OCI-LY1 (cell line): Measurements from ENCODE around the gene HEXIM1.
A peak's percentile ranks its signal among the peaks of the same experiment; 100 is the strongest.

Source experiments
- H2AFZ ChIP-seq: fragments of 200-600 bp; sonication (generic), shearing (Covaris generic); 2 replicates; pipeline ENCODE4 v1.6.0; 2014; ENCODE audit warnings: antibody characterized with exemption, mild to moderate bottlenecking, low read length
- H3F3A ChIP-seq: fragments of 200-600 bp; sonication (generic), shearing (Covaris generic); 2 replicates; pipeline ENCODE4 v1.6.0; 2014; ENCODE audit warnings: mild to moderate bottlenecking, antibody characterized with exemption, low read length, moderate library complexity; ENCODE audit not compliant: insufficient read depth
- H3K27ac ChIP-seq: fragments of 200-600 bp; sonication (generic); 2 replicates; pipeline ENCODE4 v1.5.1; 2014; ENCODE audit warnings: low read length, mixed run types, mild to moderate bottlenecking, low read depth; ENCODE audit not compliant: poor library complexity, severe bottlenecking
- H3K27me3 ChIP-seq: fragments of 200-600 bp; sonication (generic); 2 replicates; pipeline ENCODE4 v1.6.0; 2014; ENCODE audit warnings: antibody characterized with exemption, mild to moderate bottlenecking, low read length, moderate library complexity; ENCODE audit not compliant: insufficient read depth
- H3K36me3 ChIP-seq: fragments of 200-600 bp; sonication (generic); 2 replicates; pipeline ENCODE4 v1.6.1; 2014; ENCODE audit warnings: mild to moderate bottlenecking, antibody characterized with exemption, low read length, moderate library complexity, mixed read lengths; ENCODE audit not compliant: insufficient read depth
- H3K4me1 ChIP-seq: fragments of 200-600 bp; sonication (generic); 2 replicates; pipeline ENCODE4 v1.5.1; 2014; ENCODE audit warnings: mild to moderate bottlenecking, low read length, moderate library complexity; ENCODE audit not compliant: insufficient read depth, severe bottlenecking
- H3K4me2 ChIP-seq: fragments of 200-600 bp; sonication (generic), shearing (Covaris generic); 2 replicates; pipeline ENCODE4 v1.6.1; 2014; ENCODE audit warnings: low read length
- H3K4me3 ChIP-seq: fragments of 200-600 bp; sonication (generic); 2 replicates; pipeline ENCODE4 v1.5.1; 2014; ENCODE audit warnings: low read length, low read depth, mild to moderate bottlenecking, mixed read lengths; ENCODE audit not compliant: poor library complexity, severe bottlenecking
- H3K79me2 ChIP-seq: fragments of 200-600 bp; shearing (Covaris generic); 2 replicates; pipeline ENCODE4 v1.6.1; 2016; ENCODE audit warnings: mixed run types, low read length, mixed read lengths; ENCODE audit not compliant: insufficient read depth
- H3K9ac ChIP-seq: fragments of 200-600 bp; sonication (generic), shearing (Covaris generic); 2 replicates; pipeline ENCODE4 v1.6.1; 2014; ENCODE audit warnings: mild to moderate bottlenecking, low read length, mixed read lengths
- H3K9me2 ChIP-seq: fragments of 200-600 bp; sonication (generic), shearing (Covaris generic); 2 replicates; pipeline ENCODE4 v1.6.1; 2014; ENCODE audit warnings: low read depth, mild to moderate bottlenecking, low read length, mixed read lengths
- H3K9me3 ChIP-seq: fragments of 200-600 bp; shearing (Covaris generic); 2 replicates; pipeline ENCODE4 v1.6.1; 2014; ENCODE audit warnings: low read length, mixed read lengths
- H4K20me1 ChIP-seq: fragments of 200-600 bp; sonication (generic), shearing (Covaris generic); 2 replicates; pipeline ENCODE4 v1.6.0; 2016; ENCODE audit warnings: mild to moderate bottlenecking, low read length; ENCODE audit not compliant: insufficient read depth
- EZH2 ChIP-seq: fragments of 200-600 bp; sonication (generic), shearing (Covaris generic); IDR thresholded peaks from 2 replicates; pipeline ENCODE4 v1.8.0; 2017; ENCODE audit warnings: borderline replicate concordance, mixed run types, mild to moderate bottlenecking, antibody characterized with exemption, low read length, moderate library complexity, mixed read lengths
- TF ChIP-seq, protein P1 (sequence below): fragments of 200-600 bp; sonication (generic), shearing (Covaris generic); IDR thresholded peaks from 2 replicates; pipeline ENCODE4 v1.5.1; 2017; ENCODE audit warnings: mild to moderate bottlenecking, antibody characterized with exemption, low read length, moderate library complexity, mixed read lengths

Gene HEXIM1

DNA sequence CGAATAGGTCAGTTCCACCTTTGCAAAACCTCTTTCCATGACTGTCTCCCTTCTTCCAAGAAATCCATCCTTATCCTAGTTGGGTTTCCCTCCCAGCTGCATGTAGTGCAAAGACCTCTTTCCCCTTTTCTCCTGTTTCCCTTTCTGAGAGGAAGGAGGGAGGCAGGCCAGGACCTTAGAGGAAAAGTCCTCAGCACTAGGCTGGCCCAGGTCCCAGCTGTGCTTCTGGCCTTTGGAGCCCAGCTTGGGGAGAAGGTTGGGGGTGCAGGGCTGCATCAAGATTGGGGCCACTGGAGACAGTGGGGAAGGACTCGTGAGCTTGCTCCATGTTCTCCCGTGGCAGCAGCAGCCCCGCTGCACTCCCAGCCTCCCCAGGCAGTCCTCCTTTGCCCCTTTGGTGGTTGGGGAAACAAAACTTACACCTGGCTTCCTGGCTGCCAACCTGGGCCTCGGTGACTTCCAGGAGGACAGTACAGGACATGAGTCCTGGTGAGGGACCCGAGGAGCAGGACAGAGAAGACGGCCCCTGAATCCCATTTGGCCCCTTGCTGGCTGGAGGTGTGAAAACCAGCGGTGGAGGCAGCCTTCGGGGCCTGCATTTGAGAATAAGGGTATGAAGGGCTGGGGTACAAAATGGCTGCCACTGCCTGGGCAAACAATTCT, 13.9 kb downstream of the HEXIM1 start:
- Histone ChIP-seq H3K27ac (peak overlapping the region; percentile 17), H3K36me3 (peaks cover 13% of the 10 kb centered on the region), H3K4me1 (peaks cover 21% of the 10 kb centered on the region)

DNA sequence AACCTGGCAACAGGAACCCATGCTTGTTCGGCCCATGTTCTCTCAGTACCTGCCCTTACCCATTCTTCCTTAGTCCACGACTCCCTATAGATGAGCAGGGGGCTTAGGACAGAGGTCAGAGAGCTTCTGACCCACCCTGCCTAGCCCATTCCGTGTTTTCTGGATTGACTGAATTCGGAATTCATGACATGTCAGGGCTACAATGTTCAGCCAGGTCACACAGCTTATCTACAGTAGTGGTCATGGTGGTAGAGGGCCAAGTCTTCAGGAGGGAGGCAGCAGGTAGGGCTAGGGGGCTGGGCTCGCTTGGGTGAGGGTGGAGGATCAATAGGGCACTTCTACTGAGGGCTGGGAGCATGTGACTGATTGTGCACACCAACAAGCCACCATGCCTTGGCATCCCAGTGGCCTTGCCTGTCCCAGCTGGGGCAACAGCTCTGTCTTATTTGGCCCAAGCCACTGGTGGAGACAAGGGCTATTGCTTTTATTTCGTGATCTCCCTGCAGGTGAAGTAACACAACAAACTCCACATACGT, 16.5 kb downstream of the HEXIM1 start:
- Histone ChIP-seq H3F3A (no peaks in the 10 kb centered on the region), H4K20me1 (no peaks in the 10 kb centered on the region), H3K4me2 (no peak overlapping the region), H3K4me1 (peaks cover 18% of the 10 kb centered on the region), H3K9ac (no peak overlapping the region), H3K9me2 (no peaks in the 10 kb centered on the region), H3K27me3 (no peaks in the 10 kb centered on the region), H3K79me2 (peaks cover 6% of the 10 kb centered on the region), H3K4me3 (no peak overlapping the region), H3K27ac (no peak overlapping the region), H2AFZ (no peak overlapping the region), H3K9me3 (no peaks in the 10 kb centered on the region), H3K36me3 (peaks cover 8% of the 10 kb centered on the region)
- TF ChIP-seq, protein P1, sequence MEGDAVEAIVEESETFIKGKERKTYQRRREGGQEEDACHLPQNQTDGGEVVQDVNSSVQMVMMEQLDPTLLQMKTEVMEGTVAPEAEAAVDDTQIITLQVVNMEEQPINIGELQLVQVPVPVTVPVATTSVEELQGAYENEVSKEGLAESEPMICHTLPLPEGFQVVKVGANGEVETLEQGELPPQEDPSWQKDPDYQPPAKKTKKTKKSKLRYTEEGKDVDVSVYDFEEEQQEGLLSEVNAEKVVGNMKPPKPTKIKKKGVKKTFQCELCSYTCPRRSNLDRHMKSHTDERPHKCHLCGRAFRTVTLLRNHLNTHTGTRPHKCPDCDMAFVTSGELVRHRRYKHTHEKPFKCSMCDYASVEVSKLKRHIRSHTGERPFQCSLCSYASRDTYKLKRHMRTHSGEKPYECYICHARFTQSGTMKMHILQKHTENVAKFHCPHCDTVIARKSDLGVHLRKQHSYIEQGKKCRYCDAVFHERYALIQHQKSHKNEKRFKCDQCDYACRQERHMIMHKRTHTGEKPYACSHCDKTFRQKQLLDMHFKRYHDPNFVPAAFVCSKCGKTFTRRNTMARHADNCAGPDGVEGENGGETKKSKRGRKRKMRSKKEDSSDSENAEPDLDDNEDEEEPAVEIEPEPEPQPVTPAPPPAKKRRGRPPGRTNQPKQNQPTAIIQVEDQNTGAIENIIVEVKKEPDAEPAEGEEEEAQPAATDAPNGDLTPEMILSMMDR: no peak
- TF ChIP-seq EZH2: no peak

More for the DNA sequence above, 13.9 kb downstream of the HEXIM1 start:
- H3K9me3 ChIP-seq: no peaks in the 10 kb centered on the region
- H3F3A ChIP-seq: no peaks in the 10 kb centered on the region
- H3K79me2 ChIP-seq: peaks cover 6% of the 10 kb centered on the region
- no peaks in the 10 kb centered on the region for H3K27me3 ChIP-seq
- no peak for TF ChIP-seq EZH2
- TF ChIP-seq, protein P1: no peak
- H4K20me1 ChIP-seq: no peaks in the 10 kb centered on the region
- H3K9me2 ChIP-seq: no peaks in the 10 kb centered on the region
- peak overlapping the region; percentile 77 for H3K9ac ChIP-seq
- H3K4me3 ChIP-seq: peak overlapping the region; percentile 85
- peak overlapping the region; percentile 85 for H3K4me2 ChIP-seq
- no peak overlapping the region for H2AFZ ChIP-seq

DNA sequence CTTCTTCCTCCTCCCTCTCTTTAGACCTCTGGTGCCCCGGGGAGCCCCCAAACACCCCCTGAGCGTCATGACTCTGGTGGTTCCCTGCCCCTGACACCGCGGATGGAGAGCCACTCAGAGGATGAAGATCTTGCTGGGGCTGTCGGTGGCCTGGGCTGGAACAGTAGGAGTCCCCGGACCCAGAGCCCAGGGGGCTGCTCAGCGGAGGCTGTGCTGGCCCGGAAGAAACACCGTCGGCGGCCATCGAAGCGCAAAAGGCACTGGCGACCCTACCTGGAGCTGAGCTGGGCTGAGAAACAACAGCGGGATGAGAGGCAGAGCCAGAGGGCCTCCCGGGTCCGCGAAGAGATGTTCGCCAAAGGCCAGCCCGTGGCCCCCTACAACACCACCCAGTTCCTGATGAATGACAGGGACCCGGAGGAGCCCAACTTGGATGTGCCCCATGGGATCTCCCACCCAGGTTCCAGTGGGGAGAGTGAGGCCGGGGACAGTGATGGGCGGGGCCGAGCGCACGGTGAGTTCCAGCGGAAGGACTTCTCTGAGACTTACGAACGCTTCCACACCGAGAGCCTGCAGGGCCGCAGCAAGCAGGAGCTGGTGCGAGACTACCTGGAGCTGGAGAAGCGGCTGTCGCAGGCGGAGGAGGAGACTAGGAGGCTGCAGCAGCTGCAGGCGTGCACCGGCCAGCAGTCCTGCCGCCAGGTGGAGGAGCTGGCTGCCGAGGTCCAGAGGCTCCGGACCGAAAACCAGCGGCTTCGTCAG, 20.9 kb downstream of the HEXIM1 start:
- Histone ChIP-seq H3K9ac (no peak overlapping the region), H4K20me1 (no peaks in the 10 kb centered on the region), H3K9me2 (no peaks in the 10 kb centered on the region), H3K27ac (no peak overlapping the region), H3K4me1 (peaks cover 15% of the 10 kb centered on the region), H2AFZ (no peak overlapping the region), H3K4me3 (no peak overlapping the region), H3K4me2 (no peak overlapping the region), H3K27me3 (no peaks in the 10 kb centered on the region), H3K36me3 (peaks cover 9% of the 10 kb centered on the region), H3F3A (0 out of 2 replicates have a peak, but pooled peaks cover 3% of the 10 kb centered on the region), H3K79me2 (no peaks in the 10 kb centered on the region), H3K9me3 (no peaks in the 10 kb centered on the region)
- TF ChIP-seq EZH2: no peak
- TF ChIP-seq, protein P1: no peak
